Karpas-422 (cell line): ENCODE data around the gene TMEM132C. TPM values are rescaled to one million over a fixed set of nuclear protein-coding genes. Genes with fewer than 3 reads are reported as not detected.
A peak's percentile ranks its signal among the peaks of the same experiment; 100 is the strongest.

ENCODE experiments used
- DNase-seq: peaks from one replicate; pipeline ENCODE4 v3.0.0-alpha.2; 2015
- H2AFZ ChIP-seq: fragments of 200-600 bp; sonication (generic); 2 replicates; pipeline ENCODE4 v1.6.1; 2014; ENCODE audit warnings: antibody characterized with exemption, low read length, mixed read lengths
- H3K27ac ChIP-seq: fragments of 200-600 bp; sonication (generic); 2 replicates; pipeline ENCODE4 v1.5.1; 2014; ENCODE audit warnings: mild to moderate bottlenecking, low read length, moderate library complexity
- H3K27me3 ChIP-seq: fragments of 200-600 bp; sonication (generic); 2 replicates; pipeline ENCODE4 v1.6.1; 2014; ENCODE audit warnings: low read length, mixed read lengths
- H3K36me3 ChIP-seq: fragments of 200-600 bp; sonication (generic); 2 replicates; pipeline ENCODE4 v1.6.1; 2014; ENCODE audit warnings: low read length, mixed read lengths; ENCODE audit not compliant: insufficient read depth
- H3K4me1 ChIP-seq: fragments of 200-600 bp; sonication (generic); 2 replicates; pipeline ENCODE4 v1.6.1; 2014; ENCODE audit warnings: mild to moderate bottlenecking, low read length, mixed read lengths
- H3K4me2 ChIP-seq: fragments of 200-600 bp; sonication (generic); 2 replicates; pipeline ENCODE4 v1.6.1; 2014; ENCODE audit warnings: low read length, low read depth, mild to moderate bottlenecking; ENCODE audit not compliant: poor library complexity, severe bottlenecking
- H3K4me3 ChIP-seq: fragments of 200-600 bp; sonication (generic); 2 replicates; pipeline ENCODE4 v1.5.1; 2014; ENCODE audit warnings: mild to moderate bottlenecking, antibody characterized with exemption, low read length, mixed read lengths
- H3K79me2 ChIP-seq: fragments of 200-600 bp; sonication (generic); 2 replicates; pipeline ENCODE4 v1.6.1; 2014; ENCODE audit warnings: mild to moderate bottlenecking, low read length, mixed read lengths
- H3K9ac ChIP-seq: fragments of 200-600 bp; sonication (generic); 2 replicates; pipeline ENCODE4 v1.6.0; 2014; ENCODE audit warnings: low read length
- H3K9me2 ChIP-seq: fragments of 200-600 bp; sonication (generic), shearing (Covaris generic); replicated peaks from 2 replicates; pipeline ENCODE4 v1.6.0; 2014; ENCODE audit warnings: mild to moderate bottlenecking, low read length, moderate library complexity; ENCODE audit not compliant: insufficient read depth
- H3K9me3 ChIP-seq: fragments of 300-700, 200-600 bp; sonication (generic); 2 replicates; pipeline ENCODE4 v1.6.1; 2014; ENCODE audit warnings: low read length, mixed read lengths
- H4K20me1 ChIP-seq: fragments of 200-600 bp; sonication (generic); 2 replicates; pipeline ENCODE4 v1.6.1; 2014; ENCODE audit warnings: mild to moderate bottlenecking, antibody characterized with exemption, low read length, low read depth; ENCODE audit not compliant: insufficient read depth
- total RNA-seq: library from RNA; depleted of rRNA; stranded (reverse); fragments of >200 nt; shearing (Covaris generic); gene quantifications from 2 replicates; pipeline ENCODE4 v1.2.3, GENCODE V29; 2014; ENCODE audit warnings: low replicate concordance

The TMEM132C gene
- total RNA-seq, 1 experiment from 2014 or later = not detected

DNA sequence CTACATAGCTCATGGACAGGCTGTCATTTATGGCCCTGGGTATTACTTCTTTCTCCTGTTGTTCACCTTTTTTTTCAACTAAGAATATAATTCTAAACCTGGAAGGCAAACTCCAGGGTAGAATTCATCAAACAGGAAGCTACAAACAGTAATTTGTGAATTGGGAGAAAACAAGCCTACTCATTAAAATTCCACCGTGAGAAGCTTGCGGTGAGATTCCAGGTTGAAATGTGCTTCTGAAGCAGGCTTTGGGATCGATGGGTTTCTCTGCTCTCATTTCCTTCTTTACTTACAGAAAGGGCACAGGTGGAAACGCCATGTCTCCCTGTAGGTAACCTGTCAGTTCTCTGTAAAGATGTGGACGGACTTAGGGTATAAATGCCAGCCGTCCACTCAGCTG is 257.5 kb downstream of the TMEM132C start:
- no peaks in the 10 kb centered on the region for H3K9me3 ChIP-seq
- H3K79me2 ChIP-seq = no peaks in the 10 kb centered on the region
- H3K4me3 ChIP-seq = no peak overlapping the region
- H3K27ac ChIP-seq = no peak overlapping the region
- H3K9me2 ChIP-seq = no peaks in the 10 kb centered on the region
- no peaks in the 10 kb centered on the region for H3K4me1 ChIP-seq
- H4K20me1 ChIP-seq = no peaks in the 10 kb centered on the region
- no peaks in the 10 kb centered on the region for H3K36me3 ChIP-seq
- H2AFZ ChIP-seq = no peak overlapping the region
- DNase-seq = no peak
- no peaks in the 10 kb centered on the region for H3K27me3 ChIP-seq
- no peak overlapping the region for H3K9ac ChIP-seq
- H3K4me2 ChIP-seq = no peak overlapping the region

DNA sequence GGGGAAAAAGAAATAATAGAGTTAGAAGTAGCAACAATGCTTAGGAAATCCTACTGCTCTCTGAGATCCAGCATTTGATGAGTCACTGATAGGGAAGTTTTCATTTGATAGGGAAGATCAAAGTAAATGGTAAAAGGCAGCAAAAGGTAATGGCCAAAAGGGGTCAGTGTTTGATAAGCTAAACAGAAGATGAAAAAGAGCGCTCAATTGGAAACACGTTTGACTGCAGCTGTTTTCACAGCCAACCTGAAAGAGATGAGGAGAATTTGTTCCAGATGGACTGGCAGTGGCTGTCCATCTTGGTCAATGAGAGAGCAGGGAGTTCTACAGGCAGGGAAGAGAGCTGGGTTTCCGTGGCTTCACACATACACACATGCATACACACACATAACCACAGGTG is 264.2 kb downstream of the TMEM132C start:
- no peak overlapping the region for H3K4me3 ChIP-seq
- H3K9me3 ChIP-seq = no peaks in the 10 kb centered on the region
- peak; percentile 45 for DNase-seq
- H3K27me3 ChIP-seq = no peaks in the 10 kb centered on the region
- H3K4me1 ChIP-seq = no peaks in the 10 kb centered on the region
- no peak overlapping the region for H3K27ac ChIP-seq
- H3K9me2 ChIP-seq = no peaks in the 10 kb centered on the region
- no peaks in the 10 kb centered on the region for H4K20me1 ChIP-seq
- H3K36me3 ChIP-seq = no peaks in the 10 kb centered on the region
- no peaks in the 10 kb centered on the region for H3K79me2 ChIP-seq
- no peak overlapping the region for H3K9ac ChIP-seq
- no peak overlapping the region for H3K4me2 ChIP-seq
- H2AFZ ChIP-seq = no peak overlapping the region

DNA sequence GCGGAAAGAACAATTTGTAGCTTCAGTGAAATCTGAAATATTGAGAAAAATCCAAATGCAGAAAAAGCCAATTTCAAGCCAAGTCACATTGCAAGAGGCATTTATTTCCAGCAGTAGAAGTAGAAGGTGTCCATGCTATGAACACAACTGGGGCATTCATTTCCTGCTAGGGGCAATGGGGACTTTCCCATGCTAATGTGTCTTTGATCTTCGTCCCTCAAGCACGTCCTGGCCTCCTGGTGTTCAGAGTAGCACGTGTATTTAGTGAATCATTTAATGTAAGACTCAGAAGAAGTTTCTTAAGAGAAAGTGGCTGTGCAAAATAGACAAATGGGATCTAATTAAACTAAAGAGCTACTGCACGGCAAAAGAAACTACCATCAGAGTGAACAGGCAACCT is 267.9 kb downstream of the TMEM132C start:
- H3K27ac ChIP-seq = no peak overlapping the region
- DNase-seq = no peak

DNA sequence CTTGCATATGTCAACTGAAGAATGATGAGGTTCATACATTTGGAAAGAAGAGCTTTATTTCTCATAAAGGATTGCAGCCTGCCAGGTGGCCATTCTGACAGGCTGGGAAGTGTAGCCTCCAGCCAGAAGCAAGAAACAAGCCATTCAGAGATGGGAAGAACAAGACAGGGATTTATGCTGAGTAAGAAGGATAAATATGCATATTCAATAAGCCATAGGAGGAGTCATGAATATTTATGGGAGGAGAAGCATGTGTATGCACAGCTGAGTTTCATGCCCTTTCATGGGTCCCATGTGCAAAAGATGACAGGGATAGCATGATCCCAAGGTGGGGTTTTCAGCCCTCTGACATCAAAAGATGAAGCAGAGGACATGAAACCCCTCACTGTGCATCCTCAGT is 269.8 kb downstream of the TMEM132C start:
- Histone ChIP-seq H3K9me2 (no peaks in the 10 kb centered on the region), H3K4me1 (no peaks in the 10 kb centered on the region), H3K36me3 (no peaks in the 10 kb centered on the region), H3K4me2 (no peak overlapping the region), H2AFZ (no peak overlapping the region), H3K27me3 (no peaks in the 10 kb centered on the region), H4K20me1 (no peaks in the 10 kb centered on the region), H3K79me2 (no peaks in the 10 kb centered on the region), H3K27ac (no peak overlapping the region), H3K9me3 (no peaks in the 10 kb centered on the region), H3K4me3 (no peak overlapping the region), H3K9ac (no peak overlapping the region)
- DNase-seq = no peak

More for the DNA sequence above, 267.9 kb downstream of the TMEM132C start:
- Histone ChIP-seq H4K20me1 (no peaks in the 10 kb centered on the region), H3K4me1 (no peaks in the 10 kb centered on the region), H3K4me2 (no peak overlapping the region), H3K9me3 (no peaks in the 10 kb centered on the region), H3K9me2 (no peaks in the 10 kb centered on the region), H3K9ac (no peak overlapping the region), H3K4me3 (no peak overlapping the region), H3K36me3 (no peaks in the 10 kb centered on the region), H3K27me3 (no peaks in the 10 kb centered on the region), H2AFZ (no peak overlapping the region), H3K79me2 (no peaks in the 10 kb centered on the region)

DNA sequence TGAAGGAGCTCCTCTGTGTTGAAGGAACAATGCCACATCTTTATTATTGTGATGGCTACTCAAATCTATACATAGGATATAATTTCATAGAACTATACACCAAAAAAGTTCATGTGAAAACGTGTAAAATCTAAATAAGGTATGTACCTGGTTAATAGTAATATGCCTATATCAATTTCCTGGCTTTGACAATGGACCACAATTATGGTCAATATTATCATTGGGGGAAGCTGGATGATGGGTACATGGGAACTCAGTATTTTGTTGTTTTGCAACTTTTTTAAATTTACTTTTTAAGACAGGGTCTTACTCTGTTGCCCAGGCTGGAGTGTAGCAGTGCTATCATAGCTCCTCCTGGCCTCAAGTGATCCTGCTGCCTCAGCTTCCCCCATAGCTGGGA is 270.7 kb downstream of the TMEM132C start:
- Histone ChIP-seq H3K9me3 (no peaks in the 10 kb centered on the region), H4K20me1 (no peaks in the 10 kb centered on the region), H3K27ac (no peak overlapping the region), H3K79me2 (no peaks in the 10 kb centered on the region), H3K36me3 (no peaks in the 10 kb centered on the region), H3K9ac (no peak overlapping the region), H2AFZ (no peak overlapping the region), H3K9me2 (no peaks in the 10 kb centered on the region), H3K4me2 (no peak overlapping the region), H3K27me3 (no peaks in the 10 kb centered on the region), H3K4me3 (no peak overlapping the region), H3K4me1 (no peaks in the 10 kb centered on the region)
- DNase-seq = no peak

DNA sequence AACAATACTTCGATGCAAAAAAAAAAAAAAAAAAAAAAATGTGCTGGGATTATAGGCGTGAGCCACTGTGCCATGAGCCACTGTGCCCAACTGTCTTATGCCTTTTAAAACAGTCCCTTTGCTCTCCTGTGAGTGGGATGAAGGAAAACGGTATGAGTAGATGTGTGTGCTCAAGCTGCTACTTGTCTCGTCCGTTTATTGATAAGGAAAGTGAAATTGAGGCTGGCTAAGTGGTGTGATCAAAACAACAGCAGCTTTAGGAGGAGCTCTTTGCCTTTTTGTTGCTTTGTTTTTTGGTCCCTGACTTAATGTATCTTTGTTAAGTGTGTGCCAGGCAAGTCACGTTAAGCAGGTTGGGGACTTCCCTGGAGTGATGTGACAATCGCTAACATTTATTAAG is 275.9 kb downstream of the TMEM132C start:
- Histone ChIP-seq H3K4me3 (no peak overlapping the region), H3K27me3 (no peaks in the 10 kb centered on the region), H3K9me3 (no peaks in the 10 kb centered on the region), H3K36me3 (no peaks in the 10 kb centered on the region), H3K79me2 (no peaks in the 10 kb centered on the region), H3K9me2 (no peaks in the 10 kb centered on the region), H3K4me2 (no peak overlapping the region), H3K4me1 (no peaks in the 10 kb centered on the region), H3K27ac (no peak overlapping the region), H4K20me1 (no peaks in the 10 kb centered on the region), H2AFZ (no peak overlapping the region), H3K9ac (no peak overlapping the region)
- DNase-seq = no peak

DNA sequence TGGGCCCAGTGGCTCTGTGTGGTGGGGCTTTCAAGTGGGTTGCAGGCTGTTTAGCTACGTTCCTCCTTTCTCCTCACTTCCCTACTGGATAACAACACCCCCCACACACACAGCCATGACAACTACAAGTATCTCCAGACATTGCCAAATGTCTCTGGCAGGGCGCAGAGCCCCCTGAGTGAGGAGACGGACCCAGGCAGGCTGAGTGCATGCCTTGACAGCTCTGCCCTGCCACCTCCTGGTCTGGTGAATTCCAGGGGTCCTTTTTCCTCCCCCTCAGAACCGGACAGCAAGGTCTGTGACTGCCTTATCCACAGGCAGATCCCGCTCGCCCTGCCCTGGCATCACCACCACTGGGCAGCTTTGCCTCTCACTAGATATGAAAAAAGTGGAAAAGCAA is 276.5 kb downstream of the TMEM132C start:
- no peaks in the 10 kb centered on the region for H3K36me3 ChIP-seq
- no peak for DNase-seq
- H3K4me3 ChIP-seq = no peak overlapping the region
- no peak overlapping the region for H3K27ac ChIP-seq
- no peaks in the 10 kb centered on the region for H3K27me3 ChIP-seq
- H3K79me2 ChIP-seq = no peaks in the 10 kb centered on the region
- H4K20me1 ChIP-seq = no peaks in the 10 kb centered on the region
- H3K9me2 ChIP-seq = no peaks in the 10 kb centered on the region
- no peaks in the 10 kb centered on the region for H3K4me1 ChIP-seq
- H3K4me2 ChIP-seq = no peak overlapping the region
- H3K9ac ChIP-seq = no peak overlapping the region
- H3K9me3 ChIP-seq = no peaks in the 10 kb centered on the region
- H2AFZ ChIP-seq = no peak overlapping the region

DNA sequence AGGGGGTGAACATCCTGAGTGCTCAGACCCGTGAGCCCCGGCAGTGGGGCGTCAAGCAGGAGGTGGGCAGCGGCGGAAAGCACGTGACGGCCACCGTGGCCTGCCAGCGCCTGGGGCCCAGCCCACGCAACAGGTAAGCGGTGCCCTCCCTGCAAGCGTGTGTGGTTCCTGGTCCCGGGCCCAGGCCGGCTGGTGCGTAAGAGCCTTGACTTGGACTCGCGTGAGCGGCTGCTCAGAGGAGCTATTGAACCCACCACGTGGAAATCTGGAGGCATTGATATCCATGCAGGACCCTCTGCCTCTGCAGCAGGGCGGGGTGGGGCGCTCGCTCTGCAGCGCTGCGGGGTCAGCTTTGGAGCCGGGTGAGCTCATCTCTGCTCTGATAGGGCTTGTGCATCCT is 277.0 kb downstream of the TMEM132C start:
- H3K79me2 ChIP-seq = no peaks in the 10 kb centered on the region
- H3K9me3 ChIP-seq = no peaks in the 10 kb centered on the region
- H3K9ac ChIP-seq = no peak overlapping the region
- H3K4me1 ChIP-seq = peaks cover under 1% of the 10 kb centered on the region
- H3K36me3 ChIP-seq = no peaks in the 10 kb centered on the region
- H3K4me3 ChIP-seq = no peak overlapping the region
- no peak for DNase-seq
- no peak overlapping the region for H3K4me2 ChIP-seq
- no peak overlapping the region for H2AFZ ChIP-seq
- no peaks in the 10 kb centered on the region for H3K27me3 ChIP-seq
- H3K9me2 ChIP-seq = no peaks in the 10 kb centered on the region
- H3K27ac ChIP-seq = no peak overlapping the region
- no peaks in the 10 kb centered on the region for H4K20me1 ChIP-seq

DNA sequence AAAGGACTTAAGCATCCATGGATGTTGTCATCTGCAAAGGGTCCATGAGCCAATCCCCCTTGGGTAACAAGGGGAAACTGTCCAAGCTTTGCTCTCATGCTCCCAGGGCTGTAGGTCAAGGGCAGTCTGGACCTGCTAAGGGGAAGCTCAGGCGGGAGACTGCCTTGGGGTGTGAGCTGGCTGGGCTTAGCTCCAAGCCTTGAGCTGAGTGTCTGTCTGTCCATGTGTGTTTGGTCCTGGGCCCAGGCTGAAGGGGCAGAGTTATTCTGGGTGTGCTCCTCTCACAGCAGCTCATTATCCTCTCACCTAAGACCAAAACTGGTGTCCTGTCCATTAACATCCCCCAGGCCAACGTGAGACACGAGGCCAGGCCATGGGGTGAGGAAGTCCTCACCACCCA is 282.0 kb downstream of the TMEM132C start:
- Histone ChIP-seq H3K27ac (no peak overlapping the region), H2AFZ (no peak overlapping the region)

More for the DNA sequence above, 282.0 kb downstream of the TMEM132C start:
- H3K4me3 ChIP-seq = no peak overlapping the region
- no peak for DNase-seq
- no peaks in the 10 kb centered on the region for H3K9me2 ChIP-seq
- H3K9ac ChIP-seq = no peak overlapping the region
- peaks cover 13% of the 10 kb centered on the region for H3K4me1 ChIP-seq
- H3K79me2 ChIP-seq = no peaks in the 10 kb centered on the region
- peaks cover 2% of the 10 kb centered on the region; the same call in 1 of the 2 replicates for H3K27me3 ChIP-seq
- H4K20me1 ChIP-seq = no peaks in the 10 kb centered on the region
- H3K4me2 ChIP-seq = no peak overlapping the region
- no peaks in the 10 kb centered on the region for H3K9me3 ChIP-seq
- H3K36me3 ChIP-seq = no peaks in the 10 kb centered on the region
